ENCODE results near the gene CPE. TPM values are rescaled to one million over a fixed set of nuclear protein-coding genes. Genes with fewer than 3 reads are reported as not detected.

Gene CPE
- total RNA-seq, 1 donor: 6.9 TPM

- no peak for TF ChIP-seq CTCF (IDR thresholded peaks at IDR 0.05; ENCODE audit: extremely low read depth, low read depth, low read length)
- DNase-seq (ENCODE audit: insufficient read length, low spot score, missing footprints): no peak
- H3K36me3 ChIP-seq (ENCODE audit: insufficient read depth, low read length): no peaks in the 10 kb centered on the region
- no peaks in the 10 kb centered on the region for H4K20me1 ChIP-seq (ENCODE audit: insufficient read depth, low read length)
- no peaks in the 10 kb centered on the region for H3K4me1 ChIP-seq (ENCODE audit: insufficient read depth, low read length)
- H2AFZ ChIP-seq (ENCODE audit: low read length): no peak overlapping the region
- no peak overlapping the region for H3K4me3 ChIP-seq (ENCODE audit: insufficient read depth, low read length)
- peaks cover 3% of the 10 kb centered on the region for H3K27me3 ChIP-seq (ENCODE audit: insufficient read depth, low read length)
- H3K79me2 ChIP-seq (ENCODE audit: insufficient read depth, low read length): no peaks in the 10 kb centered on the region
- no peak overlapping the region for H3K4me2 ChIP-seq (ENCODE audit: insufficient read depth, low read length)
- no peaks in the 10 kb centered on the region for H3K9me3 ChIP-seq (ENCODE audit: low read depth, low read length)
- no peak overlapping the region for H3K27ac ChIP-seq (ENCODE audit: low read depth, low read length)
These were observed 163.7 kb downstream of the CPE start for GRCh38 chr4:165542476-165542875.

Small RNA genes within 50 kb of the gene (small RNA-seq; reads per million reads assigned to genes)
- gene MIR578: not detected
- gene SCGB1D5P: not detected

Other genes with a start within 250 kb of the CPE start
- 11.8 and 13.4 TPM in 2 replicates for gene KLHL2, start 171.4 kb upstream of the CPE start, total RNA-seq
- gene MSMO1, start 51.3 kb upstream of the CPE start, total RNA-seq: 238 and 290 TPM in 2 replicates

Measured in osteoblast (primary cell).